HG02642 (cell line): ENCODE data around the gene TMIGD3.

Experiments used
- ATAC-seq: cut with Tn5 transposase; IDR thresholded peaks from one replicate; pipeline ENCODE4 v1.9.1; 2021; ENCODE audit warnings: mild to moderate bottlenecking; ENCODE audit not compliant: unreplicated experiment, poor library complexity

Gene TMIGD3

DNA sequence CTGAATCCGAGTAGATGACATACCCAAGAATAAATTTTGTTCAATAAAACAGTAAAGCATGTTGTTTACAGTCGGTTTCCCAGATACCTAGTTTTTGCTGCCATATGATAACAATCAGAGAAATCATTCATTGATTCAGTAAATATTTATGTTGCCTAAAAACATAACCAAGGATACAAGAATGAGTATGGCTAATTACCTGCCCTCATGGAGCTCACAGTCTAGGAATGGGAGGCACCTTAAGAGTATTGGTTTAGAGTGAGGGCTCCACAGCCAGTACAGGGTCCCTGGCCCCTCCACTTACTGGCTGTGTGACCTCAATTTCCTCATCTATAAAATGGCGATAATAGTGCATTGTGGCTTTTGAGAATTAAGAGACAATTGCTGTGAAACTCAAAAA lies 53.2 kb downstream of the TMIGD3 start:
- ATAC-seq = no peak

DNA sequence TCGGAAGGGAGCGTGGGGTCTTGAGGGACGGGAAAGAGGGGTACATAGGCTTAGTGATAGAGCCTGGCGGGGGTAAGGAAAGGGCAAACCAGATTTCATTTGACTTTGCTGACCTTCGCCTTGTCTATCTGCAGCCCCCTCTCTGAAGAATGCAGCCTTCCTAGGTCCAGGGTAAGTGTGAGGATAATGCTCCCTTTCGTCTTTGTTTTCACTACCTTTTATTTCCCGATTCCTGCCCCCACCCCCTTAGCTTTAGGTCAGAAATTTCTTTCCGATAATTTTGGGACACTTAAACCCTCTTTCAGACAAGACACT lies 53.8 kb downstream of the TMIGD3 start:
- ATAC-seq = no peak

DNA sequence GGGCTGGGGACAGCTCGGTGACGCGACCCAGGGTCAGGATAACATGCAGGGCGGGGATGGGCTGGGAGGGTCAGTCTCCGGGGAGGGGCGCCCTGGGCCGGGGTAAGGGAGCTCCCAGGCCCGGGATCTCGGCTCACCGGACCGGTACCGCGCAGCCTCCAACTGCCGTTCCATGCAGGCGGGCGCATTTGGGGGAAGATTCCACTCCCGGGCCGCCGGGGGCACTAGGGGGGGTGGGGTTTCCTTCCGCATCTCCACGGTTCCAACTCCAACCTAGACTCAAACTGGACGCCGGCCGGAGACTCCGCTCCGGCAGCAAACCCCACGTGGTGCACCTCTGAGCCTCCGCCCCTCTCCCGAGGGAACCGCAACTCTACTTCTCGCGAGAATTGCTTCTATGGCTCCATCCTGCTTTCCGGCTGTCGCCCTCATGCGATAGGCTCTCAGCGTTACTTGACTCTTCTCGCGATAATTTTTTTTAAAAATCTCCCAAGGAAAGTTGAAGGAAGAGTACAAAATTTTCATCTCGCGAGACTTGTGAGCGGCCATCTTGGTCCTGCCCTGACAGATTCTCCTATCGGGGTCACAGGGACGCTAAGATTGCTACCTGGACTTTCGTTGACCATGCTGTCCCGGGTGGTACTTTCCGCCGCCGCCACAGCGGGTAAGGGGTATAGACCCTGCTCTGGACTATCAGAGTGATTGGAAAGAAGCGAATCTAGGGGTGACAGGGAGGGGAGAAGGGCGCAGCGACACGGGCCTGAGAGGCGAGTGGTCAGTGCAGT lies 54.3 kb downstream of the TMIGD3 start, which contains the start of the genes ATP5PB and WDR77:
Gene ATP5PB, plus strand, starts transcription at position 547 of the 785 bp plus-strand sequence. Its CDS starts 78 bp downstream, at position 625.
Gene WDR77, minus strand, starts transcription at position 339 of the 785 bp plus-strand sequence. Its CDS starts 87 bp downstream, at position 252.
- peak; percentile 94 for ATAC-seq

DNA sequence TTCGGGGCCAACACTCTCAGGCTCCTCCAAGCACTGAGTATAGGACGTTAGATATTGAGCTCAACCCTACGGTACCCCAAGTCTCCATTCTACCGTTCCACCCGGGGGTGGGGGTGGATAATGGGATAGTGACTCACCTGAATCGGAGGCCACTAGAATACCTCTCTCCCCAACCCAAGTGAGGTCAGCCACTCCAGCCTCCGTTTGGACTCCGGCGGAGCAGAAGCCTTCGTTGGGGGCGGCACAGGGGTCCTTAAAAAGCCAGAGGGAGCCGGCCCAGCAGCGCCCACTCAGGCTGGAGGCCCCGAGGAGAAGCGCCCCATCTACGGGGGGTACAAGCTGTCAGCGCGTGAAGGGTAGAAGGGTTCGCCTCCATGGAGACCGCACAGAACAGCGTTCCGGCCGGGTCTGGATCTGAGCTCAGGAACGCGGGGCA lies 54.9 kb downstream of the TMIGD3 start:
- peak; percentile 25 for ATAC-seq

DNA sequence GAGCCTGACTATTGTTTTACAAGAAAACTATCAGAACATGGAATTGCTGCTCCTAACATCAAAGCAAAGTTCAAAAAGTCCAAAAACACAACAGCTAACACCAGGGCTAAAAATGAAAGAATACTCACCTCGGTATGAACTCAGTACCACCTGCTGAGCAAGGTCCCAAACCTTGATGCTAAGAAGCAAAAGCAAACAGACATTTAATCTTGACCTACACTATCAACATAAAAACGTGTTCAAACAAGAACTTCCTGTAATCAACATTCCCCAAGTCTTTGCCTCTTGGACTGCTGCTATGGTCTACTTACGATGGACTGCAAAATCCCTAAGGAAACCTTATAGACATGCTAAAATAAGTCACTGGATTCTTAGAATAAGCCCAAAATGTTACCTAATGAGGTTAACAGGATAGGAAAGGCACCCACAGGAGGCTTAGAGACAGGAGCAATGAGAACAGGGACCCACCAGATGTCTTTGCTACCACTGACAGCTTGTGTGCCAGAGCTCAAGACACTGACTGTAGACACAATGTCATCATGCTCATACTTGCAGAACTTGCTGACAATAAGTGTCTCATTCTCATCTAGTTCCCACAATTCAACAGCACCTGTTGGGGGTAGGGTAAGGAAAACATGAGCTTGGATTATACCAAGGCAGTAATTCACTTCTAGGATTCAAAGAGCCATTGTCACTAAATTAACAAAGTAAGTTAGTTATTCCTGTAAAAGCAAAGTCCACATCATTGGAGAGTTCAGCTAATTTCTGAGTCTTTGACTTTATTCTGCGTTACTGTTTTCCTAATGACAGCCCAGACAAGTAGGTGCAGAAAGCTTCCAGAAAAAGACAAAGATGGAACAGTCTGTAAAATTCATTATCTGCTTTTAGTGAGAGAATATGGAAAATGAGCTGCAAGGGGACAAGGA lies 56.2 kb downstream of the TMIGD3 start:
- no peak for ATAC-seq

DNA sequence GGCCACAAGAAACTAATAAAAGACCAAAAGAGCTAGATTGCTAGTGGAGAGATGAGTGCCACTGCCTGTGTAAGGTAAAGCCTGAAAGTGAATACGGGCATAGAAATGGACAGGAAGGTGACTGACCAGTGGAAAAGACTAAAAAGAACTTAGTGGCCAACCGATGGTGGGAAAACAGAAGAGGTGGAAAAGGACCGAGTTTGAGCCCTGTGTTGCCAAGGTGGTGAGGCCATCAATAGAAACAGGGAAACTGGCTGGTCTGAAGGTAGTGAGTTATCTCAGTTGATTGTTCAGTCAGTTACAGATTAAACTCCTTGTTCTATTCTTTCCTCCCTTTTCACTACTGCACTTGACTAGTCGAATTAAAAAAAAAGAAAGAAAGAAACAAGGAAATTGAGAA lies 56.9 kb downstream of the TMIGD3 start:
- ATAC-seq = no peak

DNA sequence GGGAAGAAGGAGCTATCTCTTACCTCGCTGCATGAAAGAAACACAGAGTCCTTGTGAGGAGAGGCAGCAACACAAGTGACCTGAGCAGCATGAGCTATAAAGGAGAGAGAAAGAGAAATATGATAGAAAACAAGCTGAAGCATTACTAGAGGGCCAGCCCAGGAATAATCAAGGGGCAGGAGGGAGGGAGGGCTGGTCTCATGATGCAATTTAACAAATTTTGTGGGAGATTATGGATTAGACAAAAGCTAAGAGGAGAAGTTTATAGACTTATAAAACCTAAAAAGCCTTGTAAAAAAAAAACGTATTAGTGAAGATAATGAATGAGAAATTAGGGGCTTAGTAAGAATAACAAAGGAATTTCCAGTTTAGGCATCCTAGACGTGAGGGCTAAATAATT lies 59.4 kb downstream of the TMIGD3 start:
- no peak for ATAC-seq

DNA sequence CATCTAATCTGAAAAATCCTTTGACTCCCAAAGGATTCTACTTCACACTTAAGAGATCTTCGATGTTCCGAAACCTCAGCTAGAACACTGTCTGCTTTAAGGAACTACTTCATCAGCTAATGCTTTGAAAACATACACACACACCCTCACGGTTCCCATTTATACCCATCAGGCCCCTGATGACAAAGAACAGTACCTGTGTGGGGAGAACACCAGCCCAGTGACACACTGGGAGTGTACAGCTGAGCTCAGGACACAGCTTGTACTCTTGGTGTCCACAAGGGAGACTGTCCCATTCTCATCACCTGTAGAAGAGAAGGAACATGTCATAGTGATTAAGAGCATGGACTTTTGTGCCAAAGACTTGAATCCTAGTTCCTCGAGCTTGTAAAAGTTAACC lies 61.0 kb downstream of the TMIGD3 start:
- peak; percentile 39 for ATAC-seq

DNA sequence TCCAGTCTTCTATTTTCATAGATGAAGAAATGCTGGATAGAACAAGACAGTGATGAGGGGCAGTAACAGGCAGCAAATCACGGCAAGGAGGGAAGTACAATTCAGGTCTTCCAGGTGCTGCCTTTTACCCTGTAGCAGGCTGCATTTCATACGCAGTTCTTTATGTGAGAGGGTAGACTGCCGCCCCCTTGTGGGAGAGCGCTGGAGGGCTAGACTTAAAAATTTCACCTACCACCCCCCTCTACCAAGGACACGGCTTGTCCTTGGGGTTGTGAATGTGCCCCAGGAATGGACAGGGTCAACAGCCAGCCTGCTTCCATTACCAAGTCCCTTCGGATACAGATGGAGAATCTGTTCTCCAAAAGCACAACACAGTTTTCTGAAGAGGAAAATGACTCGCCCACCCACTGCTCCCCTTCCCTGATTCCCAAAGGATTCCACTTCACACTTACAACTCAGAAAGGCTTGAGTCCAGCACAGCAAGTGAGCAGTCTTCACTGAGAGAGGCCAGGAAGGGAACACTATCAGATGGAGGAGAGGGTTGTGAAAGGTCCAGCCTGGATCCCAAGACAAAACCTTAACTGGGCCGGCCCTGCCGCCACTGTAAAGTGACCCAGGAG lies 61.8 kb downstream of the TMIGD3 start:
- peak; percentile 48 for ATAC-seq

DNA sequence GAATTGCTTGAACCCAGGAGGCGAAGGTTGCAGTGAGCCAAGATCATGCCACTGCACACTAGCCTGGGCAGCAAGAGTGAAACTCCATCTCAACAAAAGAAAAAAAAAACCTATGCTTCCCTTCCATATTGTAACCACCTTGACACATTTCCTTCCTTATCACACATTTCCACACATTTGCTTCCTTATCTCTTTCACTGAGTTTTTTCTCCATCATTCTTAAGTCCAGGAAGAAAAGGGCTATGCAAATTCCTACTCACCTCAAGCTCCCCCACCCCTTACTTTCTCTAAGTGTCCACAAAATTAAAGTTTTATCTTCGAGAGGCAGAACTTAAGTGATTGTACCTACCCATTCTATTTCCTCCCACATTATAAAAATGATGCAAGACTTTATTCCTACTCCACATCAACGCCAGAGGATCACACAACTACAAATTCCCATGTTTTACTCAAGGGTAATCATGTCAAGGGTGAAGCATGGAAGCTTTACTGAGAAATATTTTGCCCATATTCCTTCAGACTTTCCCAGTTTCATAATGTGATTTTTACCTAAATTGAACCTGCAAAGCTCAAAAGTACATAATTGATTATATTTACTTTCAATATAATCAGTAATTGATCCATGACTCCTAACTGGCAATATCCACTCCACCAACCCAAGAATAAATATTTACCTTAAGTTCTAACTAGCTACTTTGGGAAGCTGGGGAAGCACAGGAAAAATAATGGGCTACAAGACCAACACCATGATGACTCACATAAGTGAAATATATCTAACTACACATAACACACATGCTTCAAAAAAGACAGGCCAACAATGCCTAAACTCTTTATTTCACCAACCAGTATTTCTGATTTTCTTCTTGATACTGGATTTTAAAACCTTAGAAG lies 63.7 kb downstream of the TMIGD3 start:
- no peak for ATAC-seq

DNA sequence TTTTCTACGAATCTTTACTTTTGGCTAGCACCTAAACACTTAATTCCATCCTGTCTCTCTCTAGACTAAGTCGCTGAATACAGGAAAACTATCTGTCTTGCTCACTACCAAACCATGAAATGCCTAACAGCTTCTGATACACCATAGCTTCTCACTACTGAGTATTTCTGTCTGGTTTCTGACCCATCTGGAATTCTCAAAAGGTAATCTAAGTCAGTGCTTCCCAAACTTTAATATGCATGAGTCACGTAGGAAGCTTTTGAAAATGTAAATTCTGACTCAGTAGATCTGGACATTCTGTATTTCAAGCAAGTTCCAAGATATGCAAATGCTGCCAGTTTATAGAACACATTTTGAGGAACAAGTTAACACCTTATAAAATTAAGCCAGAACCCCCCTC lies 66.7 kb downstream of the TMIGD3 start:
- no peak for ATAC-seq
